ENCODE results near the gene TOR4A.

Gene TOR4A

DNA sequence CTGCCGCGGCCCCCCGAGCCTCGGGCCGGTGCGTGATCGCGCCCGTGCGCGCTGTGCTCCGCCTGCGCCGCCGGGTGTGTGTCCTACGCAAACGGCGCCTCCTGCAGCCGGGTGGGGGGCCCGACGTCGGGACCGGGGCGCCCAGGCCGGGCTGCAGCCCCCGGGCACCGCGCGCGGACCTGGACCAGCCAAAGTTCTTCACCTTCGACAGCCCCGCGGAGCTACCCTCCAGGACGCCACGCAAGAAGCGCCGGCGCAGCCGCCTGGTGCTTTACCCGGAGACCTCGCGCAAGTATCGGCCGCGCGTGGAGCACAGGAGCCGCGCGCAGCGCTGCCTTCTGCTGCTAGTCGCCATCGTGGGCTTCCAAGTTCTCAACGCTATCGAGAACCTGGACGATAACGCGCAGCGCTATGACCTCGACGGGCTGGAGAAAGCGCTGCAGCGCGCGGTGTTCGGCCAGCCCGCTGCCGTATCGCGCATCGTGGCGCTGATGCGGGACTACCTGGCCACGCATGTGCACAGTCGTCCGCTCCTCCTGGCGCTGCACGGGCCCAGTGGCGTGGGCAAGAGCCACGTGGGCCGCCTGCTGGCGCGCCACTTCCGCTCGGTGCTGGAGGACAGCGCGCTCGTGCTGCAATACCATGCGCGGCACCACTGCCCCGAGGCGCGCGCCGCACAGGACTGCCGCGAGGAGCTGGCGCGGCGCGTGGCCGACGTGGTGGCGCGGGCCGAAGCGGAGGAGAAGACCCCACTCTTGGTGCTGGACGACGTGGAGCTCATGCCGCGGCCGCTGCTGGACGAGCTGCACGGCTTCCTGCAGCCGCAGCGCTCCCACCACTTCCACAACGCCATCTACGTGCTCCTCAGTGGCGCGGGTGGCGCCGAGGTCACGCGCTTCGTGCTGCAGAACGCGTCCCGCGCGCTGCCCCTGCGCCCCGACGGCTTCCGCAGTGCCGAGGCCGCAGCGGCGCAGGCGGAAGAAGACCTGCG is 1.5 kb downstream of the TOR4A start:
- no peaks in the 10 kb centered on the region for H3K9me3 ChIP-seq (ENCODE audit: severe bottlenecking)
- H3K4me3 ChIP-seq (ENCODE audit: low read depth, low read length): no peak overlapping the region
- no peaks in the 10 kb centered on the region for H3K27me3 ChIP-seq (ENCODE audit: insufficient read depth, low read depth, severe bottlenecking)
- TF ChIP-seq, protein P1, sequence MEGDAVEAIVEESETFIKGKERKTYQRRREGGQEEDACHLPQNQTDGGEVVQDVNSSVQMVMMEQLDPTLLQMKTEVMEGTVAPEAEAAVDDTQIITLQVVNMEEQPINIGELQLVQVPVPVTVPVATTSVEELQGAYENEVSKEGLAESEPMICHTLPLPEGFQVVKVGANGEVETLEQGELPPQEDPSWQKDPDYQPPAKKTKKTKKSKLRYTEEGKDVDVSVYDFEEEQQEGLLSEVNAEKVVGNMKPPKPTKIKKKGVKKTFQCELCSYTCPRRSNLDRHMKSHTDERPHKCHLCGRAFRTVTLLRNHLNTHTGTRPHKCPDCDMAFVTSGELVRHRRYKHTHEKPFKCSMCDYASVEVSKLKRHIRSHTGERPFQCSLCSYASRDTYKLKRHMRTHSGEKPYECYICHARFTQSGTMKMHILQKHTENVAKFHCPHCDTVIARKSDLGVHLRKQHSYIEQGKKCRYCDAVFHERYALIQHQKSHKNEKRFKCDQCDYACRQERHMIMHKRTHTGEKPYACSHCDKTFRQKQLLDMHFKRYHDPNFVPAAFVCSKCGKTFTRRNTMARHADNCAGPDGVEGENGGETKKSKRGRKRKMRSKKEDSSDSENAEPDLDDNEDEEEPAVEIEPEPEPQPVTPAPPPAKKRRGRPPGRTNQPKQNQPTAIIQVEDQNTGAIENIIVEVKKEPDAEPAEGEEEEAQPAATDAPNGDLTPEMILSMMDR (IDR thresholded peaks at IDR 0.05; ENCODE audit: low read depth, low read length): no peak
- no peak overlapping the region for H3K27ac ChIP-seq
- DNase-seq: no peak
- peaks cover 19% of the 10 kb centered on the region for H3K36me3 ChIP-seq

DNA sequence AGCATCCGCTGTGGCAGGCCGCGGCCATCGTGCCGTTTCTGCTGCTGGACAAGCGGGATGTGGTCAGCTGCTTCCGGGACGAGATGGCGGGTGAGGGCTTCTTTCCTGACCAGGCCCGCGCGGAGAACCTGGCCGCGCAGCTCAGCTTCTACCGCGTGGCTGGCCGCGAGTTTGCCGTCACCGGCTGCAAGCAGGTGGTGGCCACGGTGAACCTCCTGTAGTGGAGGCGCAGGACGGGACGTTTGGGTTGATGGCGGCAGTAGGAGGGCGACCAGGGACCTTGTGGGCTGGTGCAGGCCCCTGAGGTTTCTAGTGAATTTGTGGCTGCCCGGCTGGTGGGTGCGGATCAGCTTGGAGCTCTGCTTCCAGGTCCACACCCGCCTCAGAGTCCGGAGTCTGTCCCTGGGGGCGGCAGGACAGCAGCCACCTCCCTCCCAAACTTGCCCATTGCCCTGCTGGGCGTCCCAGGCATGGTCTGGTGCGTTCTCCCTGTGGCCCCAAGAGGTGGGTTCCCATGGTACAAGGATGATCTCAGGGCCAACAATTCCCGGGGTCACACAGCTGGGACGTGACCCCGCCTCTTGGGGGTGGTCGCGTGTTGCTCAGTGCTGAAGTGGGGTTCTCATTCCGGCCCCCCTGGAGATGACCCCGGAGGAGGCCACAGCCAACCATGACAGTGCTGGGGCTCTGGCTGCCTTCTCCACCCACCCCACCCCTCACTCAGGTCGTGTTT is 2.4 kb downstream of the TOR4A start:
- Histone ChIP-seq H3K36me3 (peaks cover 19% of the 10 kb centered on the region), H3K4me3 (ENCODE audit: low read depth, low read length) (no peak overlapping the region), H3K9me3 (ENCODE audit: severe bottlenecking) (no peaks in the 10 kb centered on the region), H3K27me3 (ENCODE audit: insufficient read depth, low read depth, severe bottlenecking) (no peaks in the 10 kb centered on the region), H3K27ac (no peak overlapping the region)
- DNase-seq: no peak
- TF ChIP-seq, protein P1 (IDR thresholded peaks at IDR 0.05; ENCODE audit: low read depth, low read length): no peak

DNA sequence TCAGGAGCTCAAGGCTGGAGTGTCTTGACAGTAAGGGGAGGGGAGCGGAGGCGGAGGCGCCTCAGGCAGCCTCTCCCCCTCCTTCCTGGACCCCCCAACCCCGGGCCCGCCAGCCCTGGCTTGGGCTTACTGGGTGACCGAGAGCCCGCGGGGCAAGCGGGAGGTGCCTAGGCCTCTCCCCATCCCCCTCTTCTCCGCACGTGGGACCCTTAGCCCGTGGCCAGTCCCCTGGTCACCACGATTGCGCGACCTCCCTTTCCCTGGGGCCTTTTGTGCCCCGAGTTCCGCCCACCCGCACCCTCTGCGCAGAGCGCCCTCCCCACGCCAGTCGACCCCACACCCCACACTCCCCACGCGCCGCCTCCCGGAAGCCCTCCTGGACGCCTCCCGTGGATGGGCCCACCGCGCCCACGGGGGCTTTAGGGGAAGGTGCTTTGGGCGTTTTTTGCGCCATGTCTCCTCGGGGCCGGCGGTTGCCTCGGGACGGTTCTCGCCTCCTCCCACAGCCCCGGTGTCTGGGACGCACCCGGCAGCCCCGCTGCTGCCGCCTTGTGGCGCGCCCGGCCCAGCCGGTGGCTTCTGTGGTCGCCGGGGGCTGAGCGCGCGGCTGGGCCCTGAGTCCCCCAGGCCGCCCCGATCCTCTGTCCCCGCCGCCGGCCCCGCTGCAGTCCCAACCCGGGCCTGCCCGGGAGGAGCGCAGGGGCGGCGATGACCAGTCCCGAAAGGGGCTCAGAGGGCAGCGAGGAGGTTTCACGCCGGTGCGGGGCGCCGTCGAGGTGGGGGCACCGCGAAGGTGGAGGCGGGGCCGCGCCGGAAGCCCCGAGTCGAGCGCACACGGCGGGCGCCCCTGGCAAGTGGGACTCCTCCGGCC is 3.2 kb downstream of the TOR4A start:
- Histone ChIP-seq H3K27ac (no peak overlapping the region), H3K36me3 (peaks cover 19% of the 10 kb centered on the region), H3K4me3 (ENCODE audit: low read depth, low read length) (no peak overlapping the region), H3K9me3 (ENCODE audit: severe bottlenecking) (no peaks in the 10 kb centered on the region), H3K27me3 (ENCODE audit: insufficient read depth, low read depth, severe bottlenecking) (no peaks in the 10 kb centered on the region)
- TF ChIP-seq, protein P1 (IDR thresholded peaks at IDR 0.05; ENCODE audit: low read depth, low read length): no peak
- DNase-seq: no peak

DNA sequence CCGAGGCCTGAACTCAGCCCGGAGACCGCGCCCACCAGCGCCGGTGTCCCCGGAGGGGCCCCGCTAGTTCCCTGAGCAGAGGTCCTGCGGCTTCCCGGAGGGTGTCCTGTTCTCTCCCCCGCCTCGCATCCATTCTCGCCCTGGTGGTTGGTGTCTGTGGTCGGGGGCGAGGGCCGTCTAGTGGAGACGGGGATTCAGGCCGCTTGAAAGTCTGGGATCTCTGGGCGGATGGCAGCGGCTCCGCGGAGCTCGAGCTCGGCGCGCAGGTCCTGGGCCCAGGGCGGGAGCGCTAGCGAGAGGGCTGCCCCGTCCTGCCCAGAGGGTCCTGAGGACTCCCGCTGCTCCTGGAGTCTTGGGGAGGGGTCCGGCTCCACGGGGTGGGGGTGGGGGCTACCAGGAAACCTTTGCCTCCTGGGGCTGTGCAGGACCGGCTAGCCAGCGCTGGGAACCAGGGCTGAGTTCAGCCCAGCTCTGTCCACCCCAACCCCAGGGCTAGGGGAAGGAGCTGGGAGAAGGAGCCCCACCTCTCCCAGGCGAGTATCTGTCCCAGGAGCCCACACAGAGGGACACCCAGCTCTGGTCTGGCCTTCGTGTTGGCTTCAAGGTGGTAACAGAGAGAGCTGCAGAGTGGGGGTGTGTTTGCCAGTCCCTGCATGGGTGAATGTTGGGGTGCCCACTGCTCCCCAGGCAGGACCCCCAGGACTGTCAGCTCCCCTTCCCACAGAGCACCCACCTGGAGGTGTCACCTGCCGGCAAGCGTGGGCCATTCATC is 4.0 kb downstream of the TOR4A start:
- Histone ChIP-seq H3K9me3 (ENCODE audit: severe bottlenecking) (no peaks in the 10 kb centered on the region), H3K36me3 (peaks cover 19% of the 10 kb centered on the region), H3K27me3 (ENCODE audit: insufficient read depth, low read depth, severe bottlenecking) (no peaks in the 10 kb centered on the region), H3K4me3 (ENCODE audit: low read depth, low read length) (no peak overlapping the region), H3K27ac (no peak overlapping the region)
- no peak for DNase-seq
- TF ChIP-seq, protein P1 (IDR thresholded peaks at IDR 0.05; ENCODE audit: low read depth, low read length): no peak

DNA sequence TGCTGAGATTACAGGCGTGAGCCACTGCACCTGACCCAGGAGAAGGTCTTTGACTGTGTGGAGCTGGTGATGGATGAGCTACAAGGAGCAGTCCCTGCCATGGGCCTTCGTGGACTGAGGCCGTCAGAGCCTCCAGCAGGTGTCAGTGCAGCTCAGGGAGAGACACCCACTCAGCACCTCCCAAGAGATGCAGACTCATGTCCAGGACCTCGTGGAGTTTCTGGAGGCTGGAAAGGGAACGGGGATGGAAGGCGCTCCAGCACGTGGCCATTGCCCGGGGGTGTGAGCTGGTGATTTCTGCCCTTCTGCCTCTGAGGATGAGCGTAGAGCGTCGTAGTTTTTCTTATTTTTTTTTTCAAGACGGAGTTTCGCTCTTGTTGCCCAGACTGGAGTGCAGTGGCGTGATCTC is 9.5 kb downstream of the TOR4A start:
- TF ChIP-seq, protein P1 (IDR thresholded peaks at IDR 0.05; ENCODE audit: low read depth, low read length): peak; percentile 93
- no peaks in the 10 kb centered on the region for H3K27me3 ChIP-seq (ENCODE audit: insufficient read depth, low read depth, severe bottlenecking)
- H3K4me3 ChIP-seq (ENCODE audit: low read depth, low read length): no peak overlapping the region
- DNase-seq: peak; percentile 85
- peaks cover 4% of the 10 kb centered on the region for H3K36me3 ChIP-seq
- no peak overlapping the region for H3K27ac ChIP-seq
- no peaks in the 10 kb centered on the region for H3K9me3 ChIP-seq (ENCODE audit: severe bottlenecking)

Data from WERI-Rb-1 (cell line).